ENCODE data around the gene COQ10B.
A peak's percentile ranks its signal among the peaks of the same experiment; 100 is the strongest.

Gene COQ10B

DNA sequence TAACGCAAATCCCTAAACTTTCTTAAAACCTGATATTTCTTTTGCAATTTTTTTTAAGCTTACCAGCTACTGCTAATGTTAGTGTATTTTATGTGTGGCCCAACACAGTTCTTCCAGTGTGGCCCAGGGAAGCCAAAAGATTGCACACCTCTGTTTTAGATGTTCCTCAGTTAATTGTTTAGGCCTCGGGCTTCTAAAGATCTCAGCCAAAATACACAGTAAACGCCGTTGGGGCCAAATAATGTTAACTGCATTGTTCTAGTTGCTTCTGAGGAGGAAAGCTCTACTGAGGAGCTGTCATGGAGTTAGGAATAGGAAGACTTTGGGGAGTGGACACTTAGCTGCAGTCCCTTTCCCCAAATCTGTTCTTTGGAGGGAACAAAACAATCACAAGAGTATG is 48.8 kb downstream of the COQ10B start:
- no peak for DNase-seq (ENCODE audit: low spot score)

GRCh38 chr2:197502685-197503084 is 49.3 kb downstream of the COQ10B start:
- DNase-seq (ENCODE audit: low spot score): no peak

DNA sequence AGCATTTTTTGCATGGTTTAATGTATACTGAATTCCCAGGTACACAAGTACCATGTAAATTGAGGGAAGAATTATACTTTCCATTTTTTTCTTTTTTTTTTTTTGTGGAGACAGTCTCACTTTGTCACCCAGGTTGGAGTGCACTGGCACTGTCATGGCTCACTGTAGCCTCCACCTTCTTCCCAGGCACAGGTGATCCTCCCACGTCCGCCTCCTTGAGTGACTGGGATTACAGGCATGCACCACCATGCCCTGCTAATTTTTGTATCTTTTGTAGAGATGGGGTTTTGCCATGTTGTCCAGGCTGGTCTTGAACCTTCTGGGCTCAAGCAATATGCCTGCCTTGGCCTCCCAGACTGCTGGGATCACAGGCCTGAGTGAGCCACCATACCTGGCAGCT is 50.6 kb downstream of the COQ10B start:
- no peak for DNase-seq (ENCODE audit: low spot score)

GRCh38 chr2:197504512-197504911 is 51.2 kb downstream of the COQ10B start:
- no peak for DNase-seq (ENCODE audit: low spot score)

GRCh38 chr2:197506658-197507057 is 53.3 kb downstream of the COQ10B start:
- no peak for DNase-seq (ENCODE audit: low spot score)

DNA sequence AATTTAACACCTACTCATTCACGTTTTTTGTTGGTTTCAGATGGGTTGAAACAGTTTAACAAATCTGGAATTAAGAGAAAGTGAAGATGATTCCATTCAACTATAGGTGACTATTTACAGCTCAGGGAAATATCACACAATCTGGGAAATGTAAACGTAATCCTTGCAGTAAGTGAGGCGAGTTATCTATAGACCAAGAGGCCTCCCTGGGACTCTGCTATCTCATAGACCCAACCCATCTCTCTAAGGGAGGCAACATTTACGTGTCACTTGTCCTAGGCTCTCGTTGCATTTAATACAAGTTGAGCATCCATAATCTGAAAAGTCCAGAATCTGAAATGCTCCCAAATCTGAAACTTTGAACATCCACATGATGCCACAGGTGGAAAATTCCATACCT is 60.6 kb downstream of the COQ10B start:
- no peak for DNase-seq (ENCODE audit: low spot score)

GRCh38 chr2:197514754-197515153 is 61.4 kb downstream of the COQ10B start:
- no peak for DNase-seq (ENCODE audit: low spot score)

- DNase-seq (ENCODE audit: low spot score): no peak
Observed at GRCh38 chr2:197515315-197515738, 62.0 kb downstream of the COQ10B start.

DNA sequence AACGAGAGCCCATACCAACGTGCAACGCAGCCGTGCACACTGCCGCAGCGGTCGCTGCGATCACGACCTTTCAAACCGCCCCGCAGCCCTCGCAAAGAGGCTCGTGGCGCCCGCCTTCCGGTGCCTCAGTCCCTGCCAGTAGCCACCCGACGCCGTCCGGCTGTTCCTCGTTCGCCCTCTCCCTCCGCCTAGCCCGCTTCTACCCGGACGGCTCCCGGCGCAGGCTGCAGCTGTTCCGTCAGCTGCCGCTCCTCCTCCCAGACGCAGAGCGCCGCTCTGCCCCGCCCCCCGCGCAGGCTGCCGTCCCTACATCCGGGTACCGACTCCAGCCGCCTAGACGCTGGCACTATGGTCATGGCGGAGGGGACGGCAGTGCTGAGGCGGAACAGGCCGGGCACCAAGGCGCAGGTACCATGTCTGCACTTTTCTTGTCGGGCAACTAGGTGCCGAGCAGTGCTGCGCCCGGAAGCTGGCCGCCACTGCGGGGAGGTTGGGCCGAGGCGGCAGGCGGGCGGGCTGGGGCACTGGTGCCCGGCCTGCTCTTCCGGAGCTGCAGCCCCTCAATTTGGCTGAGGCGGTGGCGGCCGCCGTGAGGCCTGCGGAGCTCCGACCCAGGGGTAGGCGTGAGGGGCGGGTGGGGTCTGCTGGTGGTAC is 62.5 kb downstream of the COQ10B start, which contains the start of gene MOB4:
MOB4 (plus strand) TSS at position 328 of the 654 bp plus-strand sequence; CDS start at position 349, 21 bp downstream.
- DNase-seq (ENCODE audit: low spot score): peak; percentile 86

GRCh38 chr2:197516393-197516761 is 63.0 kb downstream of the COQ10B start:
- peak; percentile 48 for DNase-seq (ENCODE audit: low spot score)

DNA sequence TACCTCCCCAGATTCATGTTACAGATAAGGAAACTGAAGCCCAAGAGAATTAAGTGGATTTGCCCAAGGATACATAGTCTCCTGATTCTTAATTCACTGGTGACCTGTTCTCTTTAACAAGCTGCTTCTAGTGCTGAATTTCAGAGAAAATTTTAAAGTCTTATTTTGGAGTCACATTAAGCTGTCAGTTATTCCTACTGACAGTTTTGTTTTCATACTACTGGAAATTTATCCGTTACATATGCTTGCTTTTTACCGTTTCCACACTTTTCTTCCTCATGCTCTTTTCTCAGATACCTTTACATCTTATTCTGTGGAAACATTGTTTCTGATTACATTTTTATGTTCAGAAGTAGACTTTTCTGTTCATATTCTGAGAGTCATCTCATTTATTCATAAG is 63.8 kb downstream of the COQ10B start:
- no peak for DNase-seq (ENCODE audit: low spot score)
